CD4-positive, alpha-beta T cell treated with Interleukin-6 at 100 ng/mL for 8 hours (primary cell): ENCODE measurements around the gene VWA5B2.

Experiments
- DNase-seq: peaks from one replicate; pipeline ENCODE4 v3.0.0-alpha.2; 2020; ENCODE audit warnings: mixed read lengths, low spot score

The VWA5B2 gene

GRCh38 chr3:184223946-184224345 is 5.4 kb upstream of the VWA5B2 start:
- DNase-seq = no peak

GRCh38 chr3:184227481-184227935 is 1.9 kb upstream of the VWA5B2 start:
- DNase-seq = peak; percentile 57

GRCh38 chr3:184228376-184229137 is 828 bp upstream of the VWA5B2 start:
- no peak for DNase-seq

- no peak for DNase-seq
Measured at GRCh38 chr3:184230081-184230602, 757 bp downstream of the VWA5B2 start.

- no peak for DNase-seq
Measured at GRCh38 chr3:184230603-184231528, 1.5 kb downstream of the VWA5B2 start.

- DNase-seq = no peak
Measured at GRCh38 chr3:184231671-184232070, 2.3 kb downstream of the VWA5B2 start.

GRCh38 chr3:184233127-184233843 is 3.9 kb downstream of the VWA5B2 start:
- no peak for DNase-seq

- no peak for DNase-seq
Measured at GRCh38 chr3:184234224-184234623, 4.8 kb downstream of the VWA5B2 start.

- DNase-seq = no peak
Measured at GRCh38 chr3:184234671-184235380, 5.4 kb downstream of the VWA5B2 start.

GRCh38 chr3:184235381-184236032 is 6.1 kb downstream of the VWA5B2 start:
- no peak for DNase-seq

- DNase-seq = no peak
Measured at GRCh38 chr3:184236033-184236410, 6.6 kb downstream of the VWA5B2 start.

GRCh38 chr3:184236636-184237035 is 7.3 kb downstream of the VWA5B2 start:
- no peak for DNase-seq

- no peak for DNase-seq
Measured at GRCh38 chr3:184237211-184237610, 7.8 kb downstream of the VWA5B2 start.

- DNase-seq = no peak
Measured at GRCh38 chr3:184237807-184238206, 8.4 kb downstream of the VWA5B2 start.

GRCh38 chr3:184238246-184238818 is 8.9 kb downstream of the VWA5B2 start:
- DNase-seq = no peak

GRCh38 chr3:184239221-184239620 is 9.8 kb downstream of the VWA5B2 start:
- DNase-seq = no peak

- no peak for DNase-seq
Measured at GRCh38 chr3:184239708-184240107, 10.3 kb downstream of the VWA5B2 start.

- no peak for DNase-seq
Measured at GRCh38 chr3:184240384-184241140, 11.2 kb downstream of the VWA5B2 start.

- no peak for DNase-seq
Measured at GRCh38 chr3:184241141-184241446, 11.7 kb downstream of the VWA5B2 start.
